ENCODE data around the gene PLCB2.

Gene PLCB2

DNA sequence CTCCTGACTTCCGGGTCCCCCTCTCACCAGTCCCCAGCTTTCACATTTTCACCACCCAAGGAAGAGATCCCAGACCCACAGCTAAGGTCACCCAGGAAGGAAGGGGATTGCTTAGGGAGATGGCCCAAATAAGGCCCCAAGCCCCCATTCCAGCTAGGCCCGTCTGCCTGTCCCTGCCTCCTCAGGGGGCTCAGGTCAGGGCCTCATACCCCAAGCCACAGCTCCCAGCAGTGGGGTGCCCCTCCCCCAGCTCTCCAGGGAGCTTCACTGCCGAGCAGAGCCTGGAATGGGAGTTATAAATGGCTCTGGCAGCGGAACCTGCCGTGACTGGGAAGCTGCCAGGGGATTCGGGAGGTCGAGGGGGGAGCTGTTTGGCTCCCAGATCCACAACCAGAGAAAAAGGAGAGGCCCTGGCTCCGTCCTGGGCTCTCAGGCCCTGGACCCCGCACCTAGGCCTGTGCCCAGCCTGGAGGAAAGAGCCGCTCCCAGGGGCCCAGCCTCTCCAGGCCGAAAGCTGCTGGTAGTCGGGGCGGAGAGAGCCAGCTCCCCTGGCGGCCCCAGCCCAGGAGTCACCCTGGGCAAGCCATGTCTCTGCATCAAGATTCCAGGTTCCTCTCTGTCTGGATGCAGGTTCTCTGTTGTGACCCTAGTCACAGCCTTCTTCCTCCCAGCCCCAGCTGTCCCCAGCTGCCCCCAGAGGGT is 32.5 kb upstream of the PLCB2 start:
- DNase-seq = no peak

DNA sequence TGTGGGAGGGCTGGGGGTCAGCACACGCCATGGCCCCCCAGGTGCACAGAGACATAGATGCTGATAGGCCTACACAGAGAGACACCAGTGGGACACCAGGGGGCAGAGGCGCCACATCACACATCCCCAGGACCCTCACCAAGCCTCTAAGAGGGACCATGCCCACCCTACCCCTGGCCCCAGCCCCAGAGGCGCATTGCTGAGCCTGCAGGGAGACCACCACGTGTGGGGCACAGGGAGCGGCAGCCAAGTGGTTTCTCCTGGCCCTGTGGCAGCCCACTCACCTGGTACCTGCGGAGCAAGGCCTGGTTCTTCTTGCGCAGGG is 31.8 kb upstream of the PLCB2 start:
- DNase-seq = no peak

DNA sequence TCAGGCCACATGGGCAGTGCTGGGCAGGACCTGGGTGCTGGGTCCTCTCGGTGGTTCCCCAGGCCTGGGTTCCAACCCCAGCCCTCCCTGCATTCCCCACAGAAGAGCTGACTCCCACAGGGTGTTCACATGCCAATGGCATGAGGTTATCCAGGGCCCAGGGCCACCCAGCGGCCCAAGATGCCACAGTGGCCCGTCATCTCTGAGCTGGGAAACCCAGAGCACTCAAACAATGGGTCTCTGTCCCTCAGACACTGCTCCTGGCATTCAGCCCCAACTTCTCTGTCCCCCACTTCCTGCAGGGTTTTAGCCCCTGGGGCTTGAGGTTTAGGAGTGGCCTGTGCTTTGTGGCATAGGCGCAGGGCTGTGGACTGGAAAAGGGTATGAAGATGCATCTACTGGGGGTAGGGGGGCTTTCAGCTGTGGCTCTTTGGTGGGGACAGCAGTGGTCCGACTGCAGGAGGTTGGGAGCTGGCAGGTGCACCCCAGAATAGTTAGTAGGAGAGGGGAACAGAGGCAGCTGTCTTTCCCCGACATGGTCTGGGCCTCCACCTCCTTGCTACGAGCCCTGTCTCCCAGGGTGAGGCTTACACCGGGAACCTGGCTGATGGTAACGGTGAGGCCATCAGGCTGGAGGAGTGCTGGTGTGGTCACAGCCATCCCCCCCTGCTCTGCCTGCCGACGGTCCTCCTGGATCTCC is 31.3 kb upstream of the PLCB2 start:
- no peak for DNase-seq

DNA sequence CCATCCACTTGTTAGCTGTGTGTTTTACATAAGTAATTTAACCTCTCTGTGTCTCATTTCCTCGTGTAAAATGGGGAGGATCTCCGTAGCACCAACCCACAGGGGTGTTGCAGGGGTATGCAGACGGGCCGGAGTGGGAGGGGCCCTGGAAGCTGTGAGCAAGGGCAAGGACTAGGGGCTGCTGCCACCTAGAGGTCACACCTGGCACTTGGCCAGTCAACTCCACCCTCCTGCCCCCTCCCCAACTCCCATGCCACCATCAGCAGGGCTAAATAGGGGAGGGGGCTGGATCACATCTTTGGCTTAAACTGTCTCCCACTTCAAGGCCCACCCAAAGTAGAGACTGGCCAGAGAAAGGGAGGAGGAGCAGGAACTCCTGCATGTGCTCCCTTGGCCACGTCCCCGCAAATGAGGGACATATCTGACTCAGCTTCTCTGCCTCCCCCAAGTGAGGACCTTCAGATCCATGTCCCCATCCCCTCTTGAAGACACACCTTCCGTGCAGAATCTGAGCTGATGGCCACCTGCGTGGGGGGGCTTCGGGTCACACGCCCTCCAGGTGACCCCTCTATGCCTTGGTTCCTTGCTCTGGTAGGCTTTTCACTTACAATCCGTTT is 30.4 kb upstream of the PLCB2 start:
- DNase-seq = peak; percentile 66 to 78

DNA sequence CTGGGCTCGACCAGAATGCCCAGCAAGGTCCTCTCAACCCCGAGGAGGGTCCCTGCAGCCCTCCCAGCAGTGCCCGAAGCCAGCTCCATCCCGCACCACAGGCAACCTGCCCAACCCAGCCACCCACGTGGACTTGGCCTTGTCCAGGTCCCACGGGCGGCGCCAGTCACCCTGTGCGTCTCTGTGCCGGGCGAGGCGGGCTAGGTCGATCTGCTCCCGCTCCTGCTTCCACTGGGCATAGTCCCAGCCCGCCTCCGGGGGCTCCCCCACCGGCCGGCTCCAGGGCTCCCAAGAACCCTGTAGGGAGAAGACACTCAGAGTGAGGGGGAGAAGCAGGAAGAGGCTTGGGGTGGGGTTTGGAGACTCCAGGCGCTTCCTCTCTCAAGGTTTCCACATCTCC is 29.9 kb upstream of the PLCB2 start:
- DNase-seq = no peak

DNA sequence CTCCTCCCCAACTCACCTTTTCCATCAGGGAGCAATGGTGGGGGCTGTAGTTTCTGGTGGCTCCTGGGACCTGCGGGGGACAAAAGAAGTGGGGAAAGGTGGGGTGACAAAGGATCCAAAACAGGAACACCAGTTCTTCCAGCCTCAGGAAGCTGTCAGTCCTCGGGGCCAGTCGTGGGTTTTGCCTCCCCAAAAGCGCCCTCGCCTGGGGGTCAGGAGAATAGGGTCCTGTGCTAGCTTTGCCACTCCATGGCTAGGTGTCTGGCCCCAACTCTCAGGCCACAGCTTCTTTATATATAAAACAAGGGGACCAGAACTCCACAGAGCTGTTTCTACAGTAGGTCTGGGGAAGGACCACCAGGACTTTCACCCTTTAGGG is 29.0 kb upstream of the PLCB2 start:
- peak; percentile 33 to 63 for DNase-seq

DNA sequence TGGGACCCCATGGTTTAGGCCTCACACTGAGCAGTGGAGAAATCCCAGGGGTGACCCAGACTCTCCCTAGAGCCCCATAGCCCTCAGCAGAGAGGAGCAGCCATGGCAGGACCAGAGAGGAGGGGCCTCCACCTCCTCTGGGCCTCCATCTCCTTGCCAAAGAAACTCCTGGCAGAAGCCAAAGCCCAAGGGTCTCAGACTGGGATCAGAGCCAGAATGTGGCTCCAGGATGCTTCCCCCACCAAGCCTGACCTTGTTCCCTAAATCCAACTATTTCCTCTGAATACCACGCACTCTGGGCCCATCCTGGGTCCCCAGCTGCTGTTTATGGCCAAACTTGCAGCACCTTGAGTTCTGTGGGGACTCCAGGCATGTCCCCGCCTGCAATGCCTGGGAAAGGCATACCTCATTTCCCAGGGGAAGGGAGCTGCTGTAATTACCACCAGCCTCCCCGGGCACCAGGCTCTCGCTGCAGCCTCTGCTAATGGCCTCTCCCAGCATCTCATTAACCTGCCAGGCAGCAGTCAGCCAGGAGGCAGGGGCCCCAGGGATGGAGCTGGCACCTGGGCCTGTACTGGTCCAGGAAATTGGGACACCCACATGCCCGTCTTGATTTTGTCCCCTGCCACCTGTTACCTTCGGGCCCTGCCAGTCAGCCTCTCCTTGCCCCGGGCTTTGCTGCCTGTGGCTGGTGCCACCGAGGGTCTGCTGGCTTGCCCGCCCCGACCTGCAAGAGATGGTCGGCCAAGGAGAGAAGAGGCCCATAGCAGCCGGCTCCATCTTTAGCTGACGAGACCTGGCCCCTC is 28.4 kb upstream of the PLCB2 start:
- no peak for DNase-seq

DNA sequence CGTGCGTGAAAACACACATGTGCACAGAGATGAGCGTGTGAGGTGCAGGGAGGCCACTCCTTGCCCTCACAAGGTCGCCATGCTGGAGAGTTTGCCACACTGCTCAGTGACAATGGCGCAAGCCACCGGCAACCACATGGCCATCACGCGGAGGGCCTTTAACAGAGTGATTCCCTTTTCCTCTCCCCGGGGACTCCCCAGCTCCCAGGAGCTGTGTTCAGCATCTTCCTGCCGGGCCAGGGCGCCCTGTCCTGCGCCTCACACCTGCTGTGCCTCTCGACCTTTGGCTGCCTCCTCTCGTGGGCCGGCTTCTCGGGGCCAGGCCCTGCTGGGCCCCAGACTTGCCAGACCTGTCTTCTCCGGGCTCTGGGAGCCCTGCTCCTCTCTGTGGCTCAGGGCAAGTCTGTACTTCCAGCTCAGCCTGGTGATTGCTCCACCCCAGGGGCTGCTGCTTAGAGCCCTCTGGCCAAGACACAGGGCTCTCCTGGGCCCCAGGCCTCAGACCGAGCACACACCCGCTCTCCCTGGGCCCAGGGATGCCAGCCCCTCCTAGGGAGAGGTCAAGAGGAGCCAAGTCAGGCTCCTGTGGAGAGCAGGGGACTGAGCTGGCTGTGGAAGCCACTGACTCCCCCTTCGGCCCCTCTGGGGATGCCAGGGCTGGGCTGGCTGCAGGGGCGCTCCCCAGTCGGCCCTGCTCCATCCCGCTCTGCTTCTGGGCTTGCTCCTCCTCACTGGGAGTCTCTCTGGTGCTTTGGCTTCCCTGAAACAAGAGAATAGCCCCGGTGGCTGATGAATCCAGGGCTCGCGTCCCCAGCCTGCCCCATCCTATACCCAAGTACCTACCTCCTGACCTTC is 27.4 kb upstream of the PLCB2 start:
- DNase-seq = peak; percentile 74 to 89

DNA sequence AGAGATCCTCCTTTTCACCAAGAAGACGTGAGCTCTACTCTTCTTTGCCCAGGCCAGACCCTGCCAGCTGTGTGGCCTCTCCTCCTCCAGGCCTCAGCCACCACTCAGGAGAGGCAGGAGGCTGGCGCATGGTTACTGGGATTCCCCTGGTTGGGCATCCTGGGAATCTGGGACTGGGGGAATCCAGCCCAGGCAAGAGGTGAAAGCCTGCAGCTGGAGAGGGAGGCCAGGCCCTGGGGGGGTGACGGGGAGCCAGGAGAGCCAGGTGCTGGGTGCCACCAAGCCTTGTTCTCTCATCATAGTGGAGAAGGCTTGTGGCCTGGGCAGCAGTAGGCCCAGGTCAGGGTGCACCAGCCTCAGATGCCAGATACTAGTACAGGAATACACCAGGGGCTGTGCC is 26.8 kb upstream of the PLCB2 start:
- no peak for DNase-seq

DNA sequence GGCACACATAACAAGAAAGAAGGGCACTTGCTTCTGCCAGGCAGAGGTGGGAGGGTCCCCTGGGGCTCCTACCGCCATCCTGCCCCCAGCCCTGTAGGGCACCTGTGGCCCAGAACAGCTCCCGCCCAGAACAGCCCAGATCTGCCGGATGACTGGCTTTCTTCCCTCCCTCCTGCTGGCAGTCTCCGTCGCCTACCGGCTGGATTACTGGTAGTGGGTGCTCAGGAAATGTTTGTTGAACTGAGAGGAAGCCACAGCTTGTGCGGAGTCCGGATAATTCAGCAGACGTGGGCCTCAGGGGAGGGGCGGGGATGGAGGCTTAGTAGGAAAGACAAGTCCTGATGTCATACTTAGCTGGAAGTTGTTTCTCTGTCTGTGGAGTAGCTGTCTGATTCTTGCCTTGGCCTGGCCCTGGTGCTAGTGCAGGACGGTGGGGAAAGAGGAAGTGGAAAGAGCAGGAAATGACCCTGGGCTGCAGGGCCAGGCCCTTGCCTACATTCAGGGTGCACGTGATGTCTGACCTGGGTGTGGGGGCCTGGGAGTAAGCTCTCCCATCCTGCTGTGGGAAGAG is 26.3 kb upstream of the PLCB2 start:
- DNase-seq = peak; percentile 80 to 93

DNA sequence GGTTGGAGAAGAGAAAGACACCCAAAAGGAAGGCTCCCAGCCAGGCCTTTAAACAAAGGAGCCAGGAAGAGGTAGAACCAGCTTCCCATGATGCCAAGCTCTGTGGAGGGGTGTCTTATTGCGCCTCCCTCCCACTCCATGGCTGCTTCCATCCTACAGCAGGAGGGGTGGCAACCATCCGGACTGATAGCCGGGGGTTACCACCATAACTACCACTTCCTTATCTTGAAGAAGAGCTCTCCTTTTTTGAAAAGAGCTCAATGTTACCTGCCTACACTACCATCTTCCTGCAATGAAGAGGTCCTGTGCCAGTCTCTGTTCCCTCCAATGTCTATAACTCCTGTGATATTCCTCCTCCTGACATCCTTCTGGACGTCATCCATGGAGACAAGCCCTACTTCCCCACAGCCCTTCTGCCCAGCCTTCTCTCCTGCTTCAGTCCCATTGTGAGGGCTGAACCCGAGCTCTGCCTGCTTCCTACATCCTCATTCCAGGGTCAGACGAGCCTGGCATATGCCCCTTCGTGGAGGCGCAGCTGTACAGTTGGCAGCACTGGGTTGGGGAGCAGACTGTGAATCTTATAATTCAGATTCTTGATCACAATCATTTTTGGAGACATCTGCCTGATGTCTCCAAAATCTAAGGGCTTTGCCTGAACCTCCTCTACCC is 24.5 kb upstream of the PLCB2 start:
- DNase-seq = peak; percentile 40 to 62

DNA sequence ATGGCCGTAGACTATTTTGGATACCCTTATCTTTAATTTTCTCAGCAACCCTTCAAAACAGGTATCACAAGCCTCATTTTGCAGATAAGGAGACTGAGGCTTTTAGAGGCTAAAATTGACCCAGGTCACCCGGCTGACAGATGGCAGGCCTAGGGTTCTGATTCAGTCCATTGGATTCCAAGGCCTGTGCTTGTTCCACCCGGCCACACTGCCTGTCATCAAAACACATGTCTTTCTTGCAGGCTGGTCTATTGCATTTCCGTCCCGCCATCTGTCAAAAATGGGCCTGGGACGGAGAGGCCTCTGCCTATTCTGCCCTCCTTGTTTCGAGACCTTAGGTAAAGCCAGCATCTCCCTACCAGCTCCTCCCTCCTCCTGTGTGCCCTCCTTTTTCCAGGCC is 23.9 kb upstream of the PLCB2 start:
- no peak for DNase-seq

DNA sequence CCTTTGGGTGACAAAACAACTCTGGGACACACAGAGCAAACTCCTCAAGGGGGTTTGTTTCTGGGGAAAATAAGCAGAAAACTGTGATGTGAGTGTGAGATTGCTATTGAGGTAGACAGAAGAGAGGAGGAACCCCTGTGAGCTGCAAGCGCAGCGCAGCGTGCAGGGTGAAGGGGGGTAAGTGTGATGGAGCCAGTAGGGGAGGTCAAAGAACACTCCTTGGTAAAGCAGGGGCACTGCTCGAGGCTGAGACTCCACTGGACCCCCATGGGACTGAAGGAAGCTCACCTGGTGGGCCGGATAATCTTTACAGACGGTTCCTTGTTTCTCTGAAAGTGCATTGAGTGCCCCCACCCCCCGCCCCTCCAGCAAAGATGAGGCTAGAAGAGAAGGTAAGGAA is 23.3 kb upstream of the PLCB2 start:
- DNase-seq = no peak

DNA sequence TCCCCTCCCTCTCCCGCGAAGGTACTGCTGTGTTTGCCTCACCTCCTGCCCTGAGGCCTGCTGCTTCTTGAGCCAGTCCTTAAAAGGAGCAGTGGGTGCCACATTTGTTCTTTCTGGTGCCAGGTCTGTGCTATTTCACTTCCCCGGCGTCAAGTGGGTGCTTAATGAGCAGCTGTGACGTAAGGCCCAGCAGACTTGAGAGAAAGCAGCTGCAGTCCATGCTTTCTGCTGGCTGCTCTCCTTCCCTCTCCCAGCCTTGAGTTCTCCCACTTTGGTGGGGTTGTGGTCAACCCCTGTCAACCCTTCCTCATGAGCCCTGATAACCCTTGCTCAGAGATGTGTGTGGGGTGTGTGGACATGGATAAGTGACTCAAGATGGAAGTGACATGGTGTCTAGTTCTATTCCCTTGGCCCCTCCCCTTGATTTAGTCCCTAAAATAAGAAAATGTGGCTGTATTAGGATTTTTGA is 22.7 kb upstream of the PLCB2 start:
- DNase-seq = peak; percentile 38 to 57

DNA sequence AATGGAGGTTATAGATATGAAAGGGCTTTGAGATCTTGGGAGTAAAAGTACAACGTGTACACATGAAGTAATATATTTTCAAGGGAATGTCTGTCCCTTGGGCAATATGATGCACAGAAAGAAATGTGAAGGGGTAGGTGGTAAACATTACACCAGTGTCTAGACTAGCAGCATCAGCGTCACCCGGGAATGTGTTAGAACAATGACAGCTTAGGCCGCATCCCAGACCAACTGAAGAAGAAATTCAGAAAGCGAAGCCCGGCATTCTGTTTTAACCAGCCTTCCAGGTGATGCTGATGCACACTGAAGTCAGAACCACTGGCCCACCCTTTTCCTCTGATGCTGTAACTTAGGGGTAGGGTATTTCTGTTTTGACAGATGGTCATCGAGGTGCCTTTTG is 22.1 kb upstream of the PLCB2 start:
- DNase-seq = no peak

DNA sequence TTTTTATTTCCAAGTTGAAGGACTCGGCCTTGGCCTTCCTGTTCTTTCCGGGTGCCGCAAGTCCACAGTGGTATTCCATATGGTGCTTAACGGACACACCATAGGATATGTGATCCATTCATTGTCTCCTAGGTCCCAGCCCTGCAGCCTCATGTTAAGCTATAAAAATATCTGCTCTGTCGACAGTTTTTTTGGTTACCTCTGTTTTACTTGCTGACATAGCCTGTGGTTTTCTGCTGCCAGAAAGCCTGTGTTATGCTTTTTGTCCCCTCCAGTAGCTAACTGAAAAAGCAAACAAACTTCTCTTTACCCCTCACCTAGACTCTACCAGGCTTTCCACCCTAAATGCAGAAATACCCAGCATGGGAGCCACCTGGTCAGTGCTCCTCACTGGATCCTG is 21.0 kb upstream of the PLCB2 start:
- no peak for DNase-seq

DNA sequence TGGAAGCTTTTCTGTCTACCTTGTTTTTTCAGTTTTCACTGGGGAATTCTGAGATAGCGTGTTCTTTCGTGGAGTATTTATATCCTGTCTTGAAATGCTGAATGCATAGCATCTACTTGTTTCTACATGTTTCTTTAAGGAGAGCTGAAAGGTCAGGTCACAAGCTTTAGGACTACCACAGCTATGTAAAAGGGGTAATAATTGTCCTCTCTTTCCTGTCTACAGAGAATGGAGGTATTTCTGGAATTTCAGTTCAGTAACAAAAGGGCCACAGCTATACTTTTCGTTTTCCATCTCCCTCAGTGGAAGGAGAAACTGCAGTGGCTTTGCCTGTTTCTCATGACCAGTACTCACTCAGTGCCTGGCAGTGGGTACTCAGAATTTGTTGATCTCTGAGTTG is 20.4 kb upstream of the PLCB2 start:
- DNase-seq = no peak

DNA sequence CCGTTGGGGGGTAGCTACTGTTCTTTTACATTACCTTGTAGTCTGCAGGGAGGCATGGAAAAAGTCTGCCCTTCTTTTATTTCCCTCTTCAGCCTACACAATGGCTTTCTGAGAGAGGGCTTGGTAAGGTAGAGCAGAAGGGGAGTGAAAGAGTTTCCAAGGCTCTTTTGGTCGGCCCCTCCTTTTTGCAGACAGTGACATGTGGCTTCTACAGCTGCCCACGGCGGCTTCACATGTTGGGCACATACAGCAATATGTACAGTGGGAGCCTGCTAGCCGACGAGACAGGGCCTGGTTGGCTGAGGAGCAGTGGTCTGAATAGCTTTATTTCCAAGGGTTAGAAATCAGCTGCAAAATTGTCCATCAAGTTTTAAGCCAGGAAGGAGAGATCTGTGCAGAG is 19.7 kb upstream of the PLCB2 start:
- no peak for DNase-seq

DNA sequence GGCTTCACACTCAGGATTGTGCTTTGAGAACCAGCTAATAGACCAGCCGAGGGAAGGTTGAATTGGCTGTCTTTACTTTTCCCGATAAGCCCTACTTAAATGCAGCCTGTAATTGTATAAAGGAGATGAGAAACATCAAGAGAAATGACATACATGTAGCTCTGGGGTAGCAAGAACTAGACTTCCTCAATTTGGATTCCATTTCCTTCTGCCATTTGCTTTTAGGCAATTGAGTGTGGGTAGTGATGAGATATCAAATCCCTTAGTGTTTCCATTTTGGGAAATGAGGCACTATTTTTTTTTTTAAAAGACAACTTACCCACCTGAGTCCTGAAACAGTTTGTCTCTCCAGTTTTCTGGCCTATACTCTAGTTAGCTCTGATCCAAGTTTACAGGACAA is 18.0 kb upstream of the PLCB2 start:
- peak; percentile 62 to 71 for DNase-seq

DNA sequence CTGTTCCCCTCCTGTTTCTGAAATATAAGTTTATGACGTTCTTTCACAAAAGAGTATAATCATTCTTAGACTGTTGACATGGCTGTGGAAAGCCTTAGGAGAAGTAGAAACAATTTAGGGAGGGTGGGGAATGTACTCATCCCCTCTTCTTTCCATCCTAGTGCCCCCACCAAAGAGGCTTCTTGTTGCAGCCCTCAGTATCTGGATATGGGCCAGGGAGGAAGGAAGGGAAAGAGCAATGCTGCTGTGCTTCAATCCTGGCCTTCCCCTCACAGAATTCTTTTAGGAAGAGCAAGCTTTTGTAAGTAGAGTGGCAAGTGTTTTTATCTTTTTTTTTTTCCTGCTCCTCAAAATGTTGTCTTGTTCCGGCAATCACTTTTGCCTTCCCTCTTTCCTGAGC is 17.5 kb upstream of the PLCB2 start:
- no peak for DNase-seq

Data from inflammatory macrophage treated with lipopolysaccharide for 1 hour (primary cell).